HCT116 (cell line): ENCODE results near the gene CDH23. TPM values are rescaled to one million over a fixed set of nuclear protein-coding genes. Genes with fewer than 3 reads are reported as not detected.

Source experiments
- ATAC-seq: fragments of 200-7000 bp; cut with Tn5 transposase; 2 replicates; pipeline ENCODE4 v1.9.1; 2020; ENCODE audit warnings: mild to moderate bottlenecking, moderate library complexity
- BruUV-seq: library from RNA; stranded (reverse); fragments of 400-500 nt; replicated peaks from 2 replicates; lab custom pipeline; 2021; lab: Mats Ljungman, UMichigan
- CTCF ChIA-PET: fragments of 300-600 bp; sonication (Branson Sonifier 250); formaldehyde crosslinking; loops from one replicate; lab custom pipeline; 2021; ENCODE audit warnings: antibody characterized with exemption; lab: Charles Lee
- POLR2A ChIA-PET: fragments of 300-600, 350-600 bp; sonication (Branson Sonifier 250); formaldehyde crosslinking; loops from one replicate; lab custom pipeline; 2021; ENCODE audit warnings: antibody characterized with exemption; lab: Charles Lee
- RAD21 ChIA-PET, 2 experiments: fragments of 300-600 bp; sonication (Branson Sonifier 250); formaldehyde crosslinking; loops; one replicate each; lab custom pipeline; 2023; ENCODE audit warnings: low total read pairs in 2 of 2; ENCODE audit not compliant: uncharacterized antibody in 2 of 2, unreplicated experiment in 2 of 2, low non-redundant PET in 1 of 2; lab: Charles Lee
- DNase-seq: peaks from one replicate; pipeline ENCODE4 v3.0.0-alpha.2; 2010; ENCODE audit warnings: low read depth, low spot score
- H2AFZ ChIP-seq: fragments of 200-600 bp; shearing (Covaris generic), sonication (generic); 2 replicates; pipeline ENCODE4 v1.6.1; 2017; ENCODE audit warnings: low read depth, mixed run types, mixed read lengths, antibody characterized with exemption, low read length; ENCODE audit not compliant: poor library complexity, severe bottlenecking
- H3K27ac ChIP-seq: 2 replicates; pipeline ENCODE4 v1.5.1; 2012; ENCODE audit warnings: low read depth, low read length
- H3K27me3 ChIP-seq: fragments of 200-600 bp; sonication (generic); 2 replicates; pipeline ENCODE4 v1.6.1; 2016; ENCODE audit warnings: mixed run types, low read length, mixed read lengths; ENCODE audit not compliant: insufficient read depth
- H3K36me3 ChIP-seq, 2 experiments: fragments of 200-500 bp in 1 of 2; fragments of 200-600 bp in 1 of 2; sonication (Bioruptor generic) in 1 of 2; sonication (generic) in 1 of 2; 2 replicates each; pipeline versions ENCODE4 v1.5.1 to v1.6.1; 2014 to 2016; ENCODE audit warnings: low read length in 2 of 2, inconsistent platforms in 1 of 2, mixed read lengths in 1 of 2, mixed run types in 1 of 2; ENCODE audit not compliant: insufficient read depth in 2 of 2, control insufficient read depth in 1 of 2
- H3K4me1 ChIP-seq, 2 experiments: fragments of 200-600 bp in 1 of 2; sonication (generic) in 1 of 2; 2 replicates each; pipeline versions ENCODE4 v1.5.1 to v1.6.1; 2012 to 2017; ENCODE audit warnings: low read length in 2 of 2, inconsistent platforms in 1 of 2, mild to moderate bottlenecking in 1 of 2, mixed read lengths in 1 of 2, mixed run types in 1 of 2, moderate library complexity in 1 of 2; ENCODE audit not compliant: insufficient read depth in 2 of 2, control insufficient read depth in 1 of 2
- H3K4me2 ChIP-seq: fragments of 200-600 bp; sonication (generic); 2 replicates; pipeline ENCODE4 v1.6.1; 2017; ENCODE audit warnings: mixed run types, low read length, mixed read lengths
- H3K4me3 ChIP-seq, 2 experiments: fragments of 200-600 bp in 1 of 2; sonication (generic) in 1 of 2; replicated peaks in 1 of 2; 2 replicates each; pipeline ENCODE4 v1.5.1; 2011 to 2016; ENCODE audit warnings: low read length in 2 of 2, control low read depth in 1 of 2, low read depth in 1 of 2, mild to moderate bottlenecking in 1 of 2, mixed read lengths in 1 of 2, mixed run types in 1 of 2
- H3K79me2 ChIP-seq: fragments of 200-600 bp; sonication (generic); 2 replicates; pipeline ENCODE4 v1.6.1; 2017; ENCODE audit warnings: mild to moderate bottlenecking, mixed run types, low read length, moderate library complexity, mixed read lengths; ENCODE audit not compliant: insufficient read depth
- H3K9ac ChIP-seq: fragments of 200-600 bp; sonication (generic); 2 replicates; pipeline ENCODE4 v1.6.1; 2016; ENCODE audit warnings: low read length, mixed read lengths
- H3K9me2 ChIP-seq: fragments of 200-600 bp; sonication (generic), shearing (Covaris generic); 2 replicates; pipeline ENCODE4 v1.6.1; 2017; ENCODE audit warnings: mixed run types, mild to moderate bottlenecking, moderate library complexity; ENCODE audit not compliant: insufficient read depth
- H3K9me3 ChIP-seq, 2 experiments: fragments of 200-500 bp in 1 of 2; fragments of 200-600 bp in 1 of 2; sonication (Bioruptor generic) in 1 of 2; sonication (generic) in 1 of 2; 2 replicates each; pipeline ENCODE4 v1.6.1; 2014 to 2017; ENCODE audit warnings: low read length in 2 of 2, mixed read lengths in 2 of 2, inconsistent platforms in 1 of 2, low read depth in 1 of 2, mild to moderate bottlenecking in 1 of 2, mixed run types in 1 of 2, moderate library complexity in 1 of 2; ENCODE audit not compliant: control insufficient read depth in 1 of 2, insufficient read depth in 1 of 2
- H4K20me1 ChIP-seq: fragments of 200-600 bp; sonication (generic), shearing (Covaris generic); 2 replicates; pipeline ENCODE4 v1.6.1; 2017; ENCODE audit warnings: mixed run types, mild to moderate bottlenecking, moderate library complexity; ENCODE audit not compliant: insufficient read depth
- CEBPB ChIP-seq: IDR thresholded peaks from 2 replicates; pipeline ENCODE4 v1.6.1; 2012; ENCODE audit warnings: low read depth
- ELF1 ChIP-seq: IDR thresholded peaks from 2 replicates; pipeline ENCODE4 v1.6.1; 2012; ENCODE audit warnings: low read depth, borderline replicate concordance
- EZH2 ChIP-seq: fragments of 200-600 bp; sonication (generic); IDR thresholded peaks from 2 replicates; pipeline ENCODE4 v1.6.1; 2017; ENCODE audit warnings: antibody characterized with exemption, mixed run types
- FOSL1 ChIP-seq: IDR thresholded peaks from 2 replicates; pipeline ENCODE4 v1.6.1; 2012; ENCODE audit warnings: low read depth
- JUND ChIP-seq: IDR thresholded peaks from 2 replicates; pipeline ENCODE4 v1.6.1; 2012
- POLR2AphosphoS5 ChIP-seq: IDR thresholded peaks from 2 replicates; pipeline ENCODE4 v1.6.1; 2011; ENCODE audit warnings: mild to moderate bottlenecking, low read depth, low read length, moderate library complexity
- RAD21 ChIP-seq: IDR thresholded peaks from 2 replicates; pipeline ENCODE4 v1.6.1; 2012; ENCODE audit warnings: low read depth, mild to moderate bottlenecking
- REST ChIP-seq: IDR thresholded peaks from 2 replicates; pipeline ENCODE4 v1.6.1; 2012; ENCODE audit warnings: low read depth
- SP1 ChIP-seq: IDR thresholded peaks from 2 replicates; pipeline ENCODE4 v1.6.1; 2012; ENCODE audit warnings: low read depth
- SRF ChIP-seq: IDR thresholded peaks from 2 replicates; pipeline ENCODE4 v1.6.1; 2012; ENCODE audit warnings: low read depth
- ZFX ChIP-seq: fragments of 450-650 bp; IDR thresholded peaks from 2 replicates; pipeline ENCODE4 v1.6.1; 2017
- ZNF274 ChIP-seq: fragments of 200-500 bp; sonication (Bioruptor generic); IDR thresholded peaks from 2 replicates; pipeline ENCODE4 v1.6.1; 2014; ENCODE audit warnings: mild to moderate bottlenecking, low read depth, low read length, inconsistent platforms
- intact Hi-C: fragments of 100-400 bp; cut with micrococcal nuclease; formaldehyde crosslinking; loops from 2 replicates; pipeline ENCODE4 v1.10.0; 2022
- total RNA-seq: library from RNA; stranded (reverse); gene quantifications from one replicate; pipeline ENCODE4 v1.2.1, GENCODE V29; 2021; ENCODE audit not compliant: unreplicated experiment
- TF ChIP-seq, protein P1 (sequence below): IDR thresholded peaks from 2 replicates; pipeline ENCODE4 v1.6.1; 2012
- TF ChIP-seq, protein P2 (sequence below), 3 experiments: fragments of 200-600 bp in 1 of 3; sonication (generic) in 1 of 3; IDR thresholded peaks in 2 of 3; conservative IDR thresholded peaks in 1 of 3; 2 replicates each; pipeline ENCODE4 v1.5.1; 2012 to 2017; ENCODE audit warnings: low read depth in 2 of 3, low read length in 2 of 3, antibody characterized with exemption in 1 of 3, borderline replicate concordance in 1 of 3, control low read depth in 1 of 3, mild to moderate bottlenecking in 1 of 3, mixed read lengths in 1 of 3, mixed run types in 1 of 3, moderate library complexity in 1 of 3; ENCODE audit not compliant: insufficient read depth in 1 of 3

CDH23 gene
- total RNA-seq, 1 experiment from 2014 or later, result not detected

- peaks cover 10 to 12% of the 10 kb centered on the region in 2 experiments for H3K4me1 ChIP-seq
- RAD21 ChIA-PET, result no interaction called here
- TF ChIP-seq EZH2, result no peak
- TF ChIP-seq REST, result no peak
- TF ChIP-seq POLR2AphosphoS5, result no peak
- no peak for TF ChIP-seq RAD21
- no peak for TF ChIP-seq CEBPB
- TF ChIP-seq, protein P1, sequence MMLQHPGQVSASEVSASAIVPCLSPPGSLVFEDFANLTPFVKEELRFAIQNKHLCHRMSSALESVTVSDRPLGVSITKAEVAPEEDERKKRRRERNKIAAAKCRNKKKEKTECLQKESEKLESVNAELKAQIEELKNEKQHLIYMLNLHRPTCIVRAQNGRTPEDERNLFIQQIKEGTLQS, result no peak
- TF ChIP-seq, protein P2, sequence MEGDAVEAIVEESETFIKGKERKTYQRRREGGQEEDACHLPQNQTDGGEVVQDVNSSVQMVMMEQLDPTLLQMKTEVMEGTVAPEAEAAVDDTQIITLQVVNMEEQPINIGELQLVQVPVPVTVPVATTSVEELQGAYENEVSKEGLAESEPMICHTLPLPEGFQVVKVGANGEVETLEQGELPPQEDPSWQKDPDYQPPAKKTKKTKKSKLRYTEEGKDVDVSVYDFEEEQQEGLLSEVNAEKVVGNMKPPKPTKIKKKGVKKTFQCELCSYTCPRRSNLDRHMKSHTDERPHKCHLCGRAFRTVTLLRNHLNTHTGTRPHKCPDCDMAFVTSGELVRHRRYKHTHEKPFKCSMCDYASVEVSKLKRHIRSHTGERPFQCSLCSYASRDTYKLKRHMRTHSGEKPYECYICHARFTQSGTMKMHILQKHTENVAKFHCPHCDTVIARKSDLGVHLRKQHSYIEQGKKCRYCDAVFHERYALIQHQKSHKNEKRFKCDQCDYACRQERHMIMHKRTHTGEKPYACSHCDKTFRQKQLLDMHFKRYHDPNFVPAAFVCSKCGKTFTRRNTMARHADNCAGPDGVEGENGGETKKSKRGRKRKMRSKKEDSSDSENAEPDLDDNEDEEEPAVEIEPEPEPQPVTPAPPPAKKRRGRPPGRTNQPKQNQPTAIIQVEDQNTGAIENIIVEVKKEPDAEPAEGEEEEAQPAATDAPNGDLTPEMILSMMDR (IDR thresholded peaks at IDR 0.05 in 2 of 3, conservative IDR thresholded peaks at IDR 0.05 in 1 of 3; ENCODE audit: borderline replicate concordance in 1 of 3, insufficient read depth in 1 of 3, low read depth in 2 of 3, low read length in 2 of 3), result no peak
- TF ChIP-seq SRF, result no peak
- TF ChIP-seq ZNF274, result no peak
- no peak for TF ChIP-seq ZFX
- TF ChIP-seq SP1, result no peak
- no peak for TF ChIP-seq FOSL1
- no peak for TF ChIP-seq ELF1
- TF ChIP-seq JUND, result no peak
- H3K27me3 ChIP-seq, result no peaks in the 10 kb centered on the region
- H3K4me2 ChIP-seq, result no peak overlapping the region
- no peak for ATAC-seq
- no peaks in the 10 kb centered on the region for H3K79me2 ChIP-seq
- intact Hi-C loops, result no loop called here
- DNase-seq, result no peak
- no peak overlapping the region for H3K27ac ChIP-seq
- H4K20me1 ChIP-seq, result no peaks in the 10 kb centered on the region
- H3K9me2 ChIP-seq, result no peaks in the 10 kb centered on the region
- POLR2A ChIA-PET, result no interaction called here
- no peak overlapping the region for H3K9ac ChIP-seq
- H3K4me3 ChIP-seq, result no peak overlapping the region
- CTCF ChIA-PET, result interaction anchor here (1.6 kb wide), 1 partner anchor 57 kb away, joined by 3 read pairs; no protein-coding TSS in a partner anchor
- no peak overlapping the region for H2AFZ ChIP-seq
- H3K36me3 ChIP-seq, result no peaks in the 10 kb centered on the region
- BruUV-seq, result no TSS peak
- H3K9me3 ChIP-seq, result no peaks in the 10 kb centered on the region
Measured at GRCh38 chr10:71513540-71513853, 116.8 kb downstream of the CDH23 start.
